Parathyroid adenoma (tissue), 2 donors: ENCODE measurements around the gene CTAGE6.
"Not testable (repeated sequence)": the region's sequence is repeated elsewhere in the genome, so short reads cannot be mapped to it uniquely, and the experiment has no call there.

Experiments
- H2AFZ ChIP-seq: fragments of 300-600 bp; sonication (generic); one replicate; pipeline ENCODE4 v1.7.0; 2017; ENCODE audit warnings: antibody characterized with exemption, mild to moderate bottlenecking
- H3K27ac ChIP-seq: fragments of 300-600 bp; sonication (generic); one replicate; pipeline ENCODE4 v1.7.0; 2017
- H3K27me3 ChIP-seq: fragments of 300-600 bp; sonication (generic); one replicate; pipeline ENCODE4 v1.7.0; 2017; ENCODE audit warnings: low read length; ENCODE audit not compliant: control insufficient read depth, insufficient read depth
- H3K36me3 ChIP-seq: fragments of 300-600 bp; sonication (generic); one replicate; pipeline ENCODE4 v1.7.0; 2017; ENCODE audit warnings: low read length; ENCODE audit not compliant: control insufficient read depth, insufficient read depth
- H3K4me1 ChIP-seq: fragments of 300-600 bp; sonication (generic); one replicate; pipeline ENCODE4 v1.7.0; 2017; ENCODE audit warnings: control low read depth
- H3K4me2 ChIP-seq: fragments of 300-600 bp; sonication (generic); one replicate; pipeline ENCODE4 v1.7.0; 2017; ENCODE audit warnings: low read length
- H3K4me3 ChIP-seq: fragments of 300-600 bp; sonication (generic); one replicate; pipeline ENCODE4 v1.7.0; 2017; ENCODE audit warnings: low read depth, low read length
- H3K79me2 ChIP-seq: fragments of 300-600 bp; sonication (generic); one replicate; pipeline ENCODE4 v1.7.0; 2017; ENCODE audit warnings: control low read depth
- H3K9ac ChIP-seq: fragments of 300-600 bp; sonication (generic); one replicate; pipeline ENCODE4 v1.7.0; 2017; ENCODE audit warnings: mild to moderate bottlenecking
- H3K9me3 ChIP-seq: fragments of 300-600 bp; sonication (generic); one replicate; pipeline ENCODE4 v1.7.0; 2017; ENCODE audit warnings: low read length; ENCODE audit not compliant: control insufficient read depth
- CTCF ChIP-seq: fragments of 300-600 bp; sonication (generic); IDR thresholded peaks from one replicate; pipeline ENCODE4 v1.7.0; 2017; ENCODE audit warnings: antibody characterized with exemption, mild to moderate bottlenecking
- donor health status: primary hyperparathyroidism.

Gene CTAGE6

GRCh38 chr7:143765678-143766077, 8.2 kb upstream of the CTAGE6 start:
- not testable (repeated sequence) for H3K4me2 ChIP-seq, H3K4me1 ChIP-seq, H3K4me3 ChIP-seq, H3K9ac ChIP-seq, H3K27ac ChIP-seq, H3K36me3 ChIP-seq, H3K9me3 ChIP-seq, H2AFZ ChIP-seq, H3K27me3 ChIP-seq, H3K79me2 ChIP-seq

DNA sequence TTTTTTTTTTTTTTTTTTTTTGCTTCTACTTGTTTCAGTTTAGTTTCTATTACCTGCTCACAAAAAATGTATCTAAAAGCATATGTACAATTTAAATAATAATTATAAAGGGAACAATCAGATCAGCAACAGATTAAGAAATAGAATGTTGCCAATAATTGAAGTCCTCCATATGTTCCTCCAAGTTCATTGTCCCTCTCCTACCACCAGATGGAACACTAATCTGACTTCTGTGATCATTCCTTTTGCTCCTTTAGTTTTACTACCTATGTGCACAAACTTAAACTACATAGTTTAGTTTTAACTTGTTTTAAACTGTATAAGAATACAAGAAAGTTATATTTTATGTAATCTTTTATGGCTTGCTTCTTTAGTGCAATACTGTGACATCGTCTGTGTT, 5.6 kb upstream of the CTAGE6 start:
- H3K9me3 ChIP-seq, H3K36me3 ChIP-seq, H3K27ac ChIP-seq, H3K9ac ChIP-seq, H3K4me2 ChIP-seq, H3K4me1 ChIP-seq, H3K79me2 ChIP-seq, H3K4me3 ChIP-seq, H2AFZ ChIP-seq, H3K27me3 ChIP-seq: not testable (repeated sequence)

- H3K79me2 ChIP-seq, H3K4me1 ChIP-seq, H3K9ac ChIP-seq: not testable (repeated sequence)
These were observed 12.2 kb downstream of the CTAGE6 start for GRCh38 chr7:143745340-143745739.

DNA sequence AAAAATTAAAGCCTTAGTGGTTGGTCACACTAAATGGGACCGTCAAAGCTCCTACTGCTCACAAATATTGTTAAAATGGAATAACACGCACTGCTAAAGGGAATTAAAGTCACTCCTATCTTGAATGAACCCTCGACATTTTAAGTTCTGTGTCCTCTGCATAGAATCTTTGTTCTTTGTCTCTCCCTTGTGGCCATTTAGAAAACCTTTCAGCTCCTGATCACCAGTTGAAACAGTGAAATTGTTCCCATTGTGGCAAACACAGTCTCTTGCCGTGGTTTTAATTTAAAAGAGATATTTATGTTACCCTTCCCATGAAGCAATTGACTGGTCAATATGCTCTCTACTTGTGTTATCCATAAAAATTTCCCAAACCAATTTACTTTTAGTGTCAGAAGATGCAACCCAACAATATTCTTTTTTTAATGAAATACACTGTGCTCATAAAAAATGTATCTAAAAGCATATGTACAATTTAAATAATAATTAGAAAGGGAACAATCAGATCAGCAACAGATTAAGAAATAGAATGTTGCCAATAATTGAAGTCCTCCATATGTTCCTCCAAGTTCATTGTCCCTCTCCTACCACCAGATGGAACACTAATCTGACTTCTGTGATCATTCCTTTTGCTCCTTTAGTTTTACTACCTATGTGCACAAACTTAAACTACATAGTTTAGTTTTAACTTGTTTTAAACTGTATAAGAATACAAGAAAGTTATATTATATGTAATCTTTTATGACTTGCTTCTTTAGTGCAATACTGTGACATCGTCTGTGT, 20.3 kb downstream of the CTAGE6 start:
- H3K9me3 ChIP-seq, H3K27me3 ChIP-seq, H3K27ac ChIP-seq, H3K9ac ChIP-seq, H3K36me3 ChIP-seq, H3K4me2 ChIP-seq, H3K79me2 ChIP-seq, H3K4me1 ChIP-seq, H3K4me3 ChIP-seq: not testable (repeated sequence)
- H2AFZ ChIP-seq = peak overlapping the region; percentile 7
- peak; percentile 53 for TF ChIP-seq CTCF

More at GRCh38 chr7:143745340-143745739, 12.2 kb downstream of the CTAGE6 start:
- not testable (repeated sequence) for H3K4me3 ChIP-seq, H3K4me2 ChIP-seq, H3K36me3 ChIP-seq, H3K27ac ChIP-seq, H3K9me3 ChIP-seq, H2AFZ ChIP-seq, H3K27me3 ChIP-seq

GRCh38 chr7:143735962-143736361, 21.5 kb downstream of the CTAGE6 start:
- TF ChIP-seq CTCF = no peak
- no peak overlapping the region for H3K27ac ChIP-seq
- H3K9ac ChIP-seq = no peak overlapping the region
- no peaks in the 10 kb centered on the region for H3K79me2 ChIP-seq
- no peak overlapping the region for H3K4me3 ChIP-seq
- no peaks in the 10 kb centered on the region for H3K36me3 ChIP-seq
- H3K4me2 ChIP-seq = no peak overlapping the region
- H3K4me1 ChIP-seq = no peaks in the 10 kb centered on the region
- no peaks in the 10 kb centered on the region for H3K27me3 ChIP-seq
- H3K9me3 ChIP-seq = no peaks in the 10 kb centered on the region
- H2AFZ ChIP-seq = no peak overlapping the region

GRCh38 chr7:143733876-143734275, 23.6 kb downstream of the CTAGE6 start:
- TF ChIP-seq CTCF = no peak
- Histone ChIP-seq H3K27ac (no peak overlapping the region), H3K9ac (no peak overlapping the region), H3K4me3 (no peak overlapping the region), H3K4me1 (no peaks in the 10 kb centered on the region), H3K9me3 (no peaks in the 10 kb centered on the region), H3K27me3 (no peaks in the 10 kb centered on the region), H2AFZ (no peak overlapping the region), H3K4me2 (no peak overlapping the region), H3K79me2 (no peaks in the 10 kb centered on the region), H3K36me3 (no peaks in the 10 kb centered on the region)
